NCI-H2081 (cell line): ENCODE measurements around the gene XRCC2.
A peak's percentile ranks its signal among the peaks of the same experiment; 100 is the strongest.
"Not testable (repeated sequence)": the region's sequence is repeated elsewhere in the genome, so short reads cannot be mapped to it uniquely, and the experiment has no call there.

Experiments
- DNase-seq, 2 experiments: peaks; one replicate each; lab custom pipeline; 2025; lab: John Stamatoyannopoulos, UW

The XRCC2 gene

GRCh38 chr7:152664636-152665035 lies 11.3 kb downstream of the XRCC2 start:
- DNase-seq: no peak

GRCh38 chr7:152663931-152664330 lies 12.0 kb downstream of the XRCC2 start:
- no peak for DNase-seq

GRCh38 chr7:152663148-152663740 lies 12.7 kb downstream of the XRCC2 start:
- no peak for DNase-seq

- DNase-seq: no peak
These were observed 14.5 kb downstream of the XRCC2 start for GRCh38 chr7:152661479-152661878.

- no peak for DNase-seq
These were observed 15.9 kb downstream of the XRCC2 start for GRCh38 chr7:152660021-152660420.

GRCh38 chr7:152654971-152655370 lies 21.0 kb downstream of the XRCC2 start:
- no peak for DNase-seq

- no peak for DNase-seq
These were observed 26.7 kb downstream of the XRCC2 start for GRCh38 chr7:152649220-152649619.

GRCh38 chr7:152647009-152647408 lies 28.9 kb downstream of the XRCC2 start:
- DNase-seq: no peak

- DNase-seq: not testable (repeated sequence)
These were observed 29.4 kb downstream of the XRCC2 start for GRCh38 chr7:152646579-152646978.

- DNase-seq: no peak
These were observed 31.9 kb downstream of the XRCC2 start for GRCh38 chr7:152643979-152644559.

GRCh38 chr7:152641384-152641783 lies 34.6 kb downstream of the XRCC2 start:
- DNase-seq: no peak

- DNase-seq: no peak
These were observed 35.1 kb downstream of the XRCC2 start for GRCh38 chr7:152640829-152641228.

GRCh38 chr7:152637920-152638580 lies 37.9 kb downstream of the XRCC2 start:
- DNase-seq: no peak

GRCh38 chr7:152637161-152637560 lies 38.8 kb downstream of the XRCC2 start:
- DNase-seq: no peak

GRCh38 chr7:152636441-152636840 lies 39.5 kb downstream of the XRCC2 start:
- no peak for DNase-seq

- no peak for DNase-seq
These were observed 42.4 kb downstream of the XRCC2 start for GRCh38 chr7:152633504-152633903.

GRCh38 chr7:152633072-152633471 lies 42.9 kb downstream of the XRCC2 start:
- DNase-seq: no peak

- DNase-seq: not testable (repeated sequence)
These were observed 47.2 kb downstream of the XRCC2 start for GRCh38 chr7:152628772-152629171.

GRCh38 chr7:152624228-152624627 lies 51.7 kb downstream of the XRCC2 start:
- peak; percentile 48 to 75 for DNase-seq

GRCh38 chr7:152621426-152621825 lies 54.5 kb downstream of the XRCC2 start:
- DNase-seq: no peak

- DNase-seq: no peak
These were observed 56.8 kb downstream of the XRCC2 start for GRCh38 chr7:152619027-152619739.

- no peak for DNase-seq
These were observed 57.5 kb downstream of the XRCC2 start for GRCh38 chr7:152618427-152618826.

GRCh38 chr7:152617056-152617455 lies 58.9 kb downstream of the XRCC2 start:
- peak in 1 of 2 experiments; percentile 21 for DNase-seq
